AG09319 (cell line): ENCODE measurements around the gene NUDT15.
"Not testable (repeated sequence)": the region's sequence is repeated elsewhere in the genome, so short reads cannot be mapped to it uniquely, and the experiment has no call there.

Experiments
- DNase-seq: peaks from one replicate; pipeline ENCODE4 v3.0.0-alpha.2; 2010; ENCODE audit warnings: low read depth; ENCODE audit errors: extremely low read depth
- TF ChIP-seq, protein P1 (sequence below): IDR thresholded peaks from 2 replicates; pipeline ENCODE4 v1.5.1; 2011; ENCODE audit warnings: low read depth, mild to moderate bottlenecking, inconsistent platforms, low read length, moderate library complexity

Gene NUDT15

DNA sequence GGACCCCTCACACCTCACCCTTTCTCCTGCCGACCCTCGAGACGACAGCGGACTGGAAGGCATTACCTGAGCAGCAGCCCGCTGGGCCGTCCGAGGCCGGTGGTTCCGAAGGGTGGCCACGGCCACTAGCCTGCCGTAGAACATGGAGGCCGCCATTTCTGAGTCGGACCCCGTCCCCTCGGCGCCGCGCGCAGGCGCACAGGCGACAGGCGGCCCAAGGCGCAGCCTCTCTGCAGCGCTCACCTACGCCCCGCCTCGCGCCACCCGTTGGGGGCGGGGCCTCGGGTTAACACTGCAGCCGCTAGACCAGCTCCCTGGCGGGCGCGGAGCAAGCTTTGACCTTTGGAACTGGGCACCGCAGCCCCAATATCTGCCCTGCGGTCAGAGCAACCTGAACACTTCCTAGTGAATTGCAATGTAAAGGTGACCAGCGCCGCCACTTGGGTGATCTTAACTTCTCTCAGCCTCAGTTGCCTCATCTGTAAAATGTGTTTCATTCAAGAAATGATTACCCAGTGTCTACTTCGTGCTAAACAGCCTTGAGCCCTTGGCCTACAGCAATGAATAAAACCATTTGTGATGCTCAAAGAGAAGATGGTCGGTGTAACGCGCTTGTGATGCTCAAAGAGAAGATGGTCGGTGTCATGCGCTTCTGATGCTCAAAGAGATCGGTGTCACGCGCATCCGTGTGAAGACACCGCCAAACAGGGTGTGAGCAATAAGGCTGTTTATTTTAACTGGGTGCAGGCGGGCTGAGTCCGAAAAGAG is 36.2 kb upstream of the NUDT15 start, which contains the start of gene SUCLA2:
TSS of gene SUCLA2 (minus strand) at position 160 of the 768 bp plus-strand sequence. CDS start at position 156, 4 bp downstream.
- TF ChIP-seq, protein P1, sequence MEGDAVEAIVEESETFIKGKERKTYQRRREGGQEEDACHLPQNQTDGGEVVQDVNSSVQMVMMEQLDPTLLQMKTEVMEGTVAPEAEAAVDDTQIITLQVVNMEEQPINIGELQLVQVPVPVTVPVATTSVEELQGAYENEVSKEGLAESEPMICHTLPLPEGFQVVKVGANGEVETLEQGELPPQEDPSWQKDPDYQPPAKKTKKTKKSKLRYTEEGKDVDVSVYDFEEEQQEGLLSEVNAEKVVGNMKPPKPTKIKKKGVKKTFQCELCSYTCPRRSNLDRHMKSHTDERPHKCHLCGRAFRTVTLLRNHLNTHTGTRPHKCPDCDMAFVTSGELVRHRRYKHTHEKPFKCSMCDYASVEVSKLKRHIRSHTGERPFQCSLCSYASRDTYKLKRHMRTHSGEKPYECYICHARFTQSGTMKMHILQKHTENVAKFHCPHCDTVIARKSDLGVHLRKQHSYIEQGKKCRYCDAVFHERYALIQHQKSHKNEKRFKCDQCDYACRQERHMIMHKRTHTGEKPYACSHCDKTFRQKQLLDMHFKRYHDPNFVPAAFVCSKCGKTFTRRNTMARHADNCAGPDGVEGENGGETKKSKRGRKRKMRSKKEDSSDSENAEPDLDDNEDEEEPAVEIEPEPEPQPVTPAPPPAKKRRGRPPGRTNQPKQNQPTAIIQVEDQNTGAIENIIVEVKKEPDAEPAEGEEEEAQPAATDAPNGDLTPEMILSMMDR, result no peak
- peak; percentile 59 for DNase-seq

DNA sequence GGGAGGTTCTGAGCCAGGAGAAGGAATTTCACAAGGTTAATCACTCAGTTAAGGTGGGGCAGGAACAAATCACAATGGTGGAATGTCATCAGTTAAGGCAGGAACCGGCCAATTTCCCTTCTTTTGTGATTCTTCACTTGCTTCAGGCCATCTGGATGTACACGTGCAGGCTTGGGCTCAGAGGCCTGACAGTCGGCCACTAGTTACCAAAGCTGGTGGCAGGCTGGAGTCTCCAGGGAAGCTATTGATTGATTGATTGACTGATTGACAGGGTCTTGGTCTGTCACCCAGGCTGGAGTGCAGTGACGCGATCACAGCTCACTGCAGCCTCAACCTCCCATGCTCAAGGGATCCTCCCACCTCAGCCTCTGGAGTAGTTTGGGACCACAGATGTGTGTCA is 35.5 kb upstream of the NUDT15 start:
- not testable (repeated sequence) for DNase-seq

DNA sequence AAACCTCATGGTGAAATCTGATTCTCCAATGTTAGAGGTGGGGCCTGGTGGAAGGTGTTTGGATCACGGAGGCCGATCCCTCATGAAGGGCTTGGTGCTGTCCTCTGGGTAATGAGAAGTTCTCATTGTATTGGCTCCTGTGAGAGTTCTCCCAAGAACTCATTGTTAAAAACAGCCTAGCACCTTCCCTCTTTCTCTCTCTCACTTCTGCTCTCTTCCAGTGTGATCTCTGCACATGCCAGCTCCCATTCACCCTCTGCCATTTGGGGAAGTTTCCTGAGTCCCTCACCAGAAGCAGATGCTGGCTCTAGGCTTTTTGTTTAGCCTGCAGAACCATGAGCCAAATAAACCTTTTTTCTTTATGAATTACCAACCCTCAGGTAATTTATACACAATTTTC is 33.3 kb upstream of the NUDT15 start:
- TF ChIP-seq, protein P1, result no peak
- DNase-seq, result no peak

DNA sequence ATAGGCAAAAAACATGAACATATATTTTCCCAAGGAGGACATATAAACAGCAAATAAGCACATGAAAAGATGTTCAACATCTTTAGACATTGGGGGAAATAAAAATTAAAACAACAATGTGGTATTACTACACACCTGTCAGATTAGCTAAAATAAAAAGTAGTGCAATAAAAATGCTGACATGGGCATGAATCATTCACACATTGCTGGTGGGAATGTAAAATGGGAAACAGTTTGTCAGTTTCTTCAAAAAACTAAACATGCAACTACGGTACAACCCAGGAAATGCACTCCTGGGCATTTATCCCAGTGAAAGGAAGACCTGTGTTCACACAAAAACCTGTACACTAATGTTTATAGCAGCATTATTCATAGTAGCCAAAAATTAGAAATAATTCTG is 31.1 kb upstream of the NUDT15 start:
- no peak for DNase-seq

DNA sequence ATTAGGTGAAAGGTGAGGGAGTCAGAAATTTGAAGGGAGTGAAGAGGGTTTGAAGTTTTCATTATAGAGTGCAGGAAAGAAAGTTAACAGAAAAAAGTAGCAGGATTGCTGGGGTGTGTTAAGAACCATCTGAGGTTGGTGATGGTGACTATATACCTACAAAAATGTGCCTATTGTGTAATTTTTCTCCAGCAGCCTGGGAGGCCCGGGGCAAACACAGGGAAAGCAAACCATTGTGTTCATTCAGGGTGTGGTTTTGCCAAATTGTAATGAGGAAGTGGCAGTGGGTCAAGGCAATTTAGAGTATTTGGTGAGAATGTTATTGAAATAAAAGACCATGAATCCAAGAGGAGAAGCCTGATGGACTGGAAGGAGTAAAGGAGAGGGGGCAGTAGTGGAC is 28.2 kb upstream of the NUDT15 start:
- TF ChIP-seq, protein P1, result no peak; the same call in 1 of the 2 replicates
- DNase-seq, result peak; percentile 65

More for the DNA sequence above, 31.1 kb upstream of the NUDT15 start:
- TF ChIP-seq, protein P1, result no peak

DNA sequence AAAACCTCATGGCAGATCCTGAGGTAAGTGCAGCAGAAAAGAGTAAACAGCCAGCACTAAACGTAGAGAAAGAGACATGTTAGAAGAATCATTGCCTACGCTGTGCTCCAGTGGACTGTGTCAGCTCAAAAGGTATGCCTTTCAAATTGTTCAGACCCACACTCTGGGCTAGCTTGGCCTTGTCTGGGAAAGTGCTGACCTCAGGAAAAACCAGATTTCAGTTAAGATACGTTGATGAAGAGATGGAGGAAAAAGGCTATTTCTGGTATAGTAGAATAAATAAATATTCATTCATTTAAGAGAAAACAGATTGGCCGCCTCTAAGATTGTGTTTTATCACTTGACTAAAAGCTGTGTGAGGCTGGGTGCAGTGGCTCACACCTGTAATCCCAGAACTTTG is 26.8 kb upstream of the NUDT15 start:
- DNase-seq, result no peak
- TF ChIP-seq, protein P1, result no peak

DNA sequence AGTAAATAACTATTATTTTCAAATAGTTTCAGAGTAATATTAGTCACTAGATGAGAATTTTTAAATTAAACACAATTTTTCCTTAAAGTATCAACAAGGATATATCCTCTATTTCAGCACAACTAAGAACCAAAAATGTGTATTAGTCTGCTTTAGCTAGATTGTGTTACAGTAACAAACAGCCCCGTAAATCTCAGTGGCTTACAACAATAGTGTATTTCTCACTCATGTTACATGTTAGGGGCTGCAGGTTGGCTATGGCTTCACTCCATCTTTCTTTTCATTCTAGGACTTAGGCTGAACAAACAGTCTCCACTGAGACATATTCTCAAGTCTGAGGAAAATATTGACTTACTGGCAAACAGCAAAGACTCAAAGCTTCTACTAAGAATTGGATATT is 24.9 kb upstream of the NUDT15 start:
- DNase-seq, result no peak
- TF ChIP-seq, protein P1, result no peak

DNA sequence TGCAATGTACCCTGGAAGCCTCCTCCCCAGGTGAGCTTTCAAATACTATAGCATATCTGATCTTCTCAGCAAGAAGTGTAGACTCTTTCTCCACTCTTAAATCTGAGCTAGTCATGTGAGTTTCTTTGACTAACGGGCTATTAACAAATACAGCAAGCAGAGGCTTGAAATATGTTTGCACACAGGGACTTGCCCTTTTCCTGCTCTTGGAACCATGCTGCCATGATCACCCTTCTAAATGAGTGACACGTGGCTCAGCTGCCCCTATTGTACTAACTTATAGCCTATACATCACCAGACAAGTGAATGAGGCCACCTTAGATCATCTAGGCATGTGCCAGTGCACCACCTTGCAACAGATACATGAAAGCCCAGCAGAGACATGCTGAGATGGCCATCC is 23.2 kb upstream of the NUDT15 start:
- TF ChIP-seq, protein P1, result no peak
- DNase-seq, result no peak
